HepG2 (cell line): ENCODE results near the gene UCN3. TPM values are rescaled to one million over a fixed set of nuclear protein-coding genes. Genes with fewer than 3 reads are reported as not detected.
A peak's percentile ranks its signal among the peaks of the same experiment; 100 is the strongest.

ENCODE experiments used
- ATAC-seq: fragments of 200-7000 bp; cut with Tn5 transposase; 3 replicates; pipeline ENCODE4 v1.9.1; 2020; ENCODE audit warnings: mild to moderate bottlenecking, moderate library complexity
- BruUV-seq: library from RNA; stranded (reverse); fragments of 400-500 nt; replicated peaks from 2 replicates; lab custom pipeline; 2021; lab: Mats Ljungman, UMichigan
- CTCF ChIA-PET: fragments of 300-600 bp; formaldehyde crosslinking; extraction: SDS; loops from one replicate; lab custom pipeline; 2021; ENCODE audit warnings: low total read pairs, inconsistent platforms, low intra/inter-chr PET ratio; lab: Yijun Ruan, JAX
- POLR2A ChIA-PET: fragments of 350-600 bp; sonication (Branson Sonifier 250); formaldehyde crosslinking; loops from one replicate; lab custom pipeline; 2020; ENCODE audit warnings: antibody characterized with exemption, inconsistent platforms; lab: Yijun Ruan, JAX
- DNase-seq: peaks from one replicate; pipeline ENCODE4 v3.0.0-alpha.2; 2015; ENCODE audit warnings: low spot score
- FAIRE-seq: peaks from 3 replicates; lab custom pipeline; 2011; peaks lifted over from hg19 to GRCh38; lab: Jason Lieb, UNC
- H2AFZ ChIP-seq: one replicate; pipeline ENCODE4 v1.6.1; 2011; ENCODE audit warnings: low read length, inconsistent platforms
- H3K27ac ChIP-seq: fragments of 300-600 bp; 3 replicates; pipeline ENCODE4 v1.8.0; 2011; ENCODE audit warnings: mixed run types, mild to moderate bottlenecking, mixed read lengths, low read length, inconsistent platforms; ENCODE audit not compliant: insufficient read depth; ENCODE audit errors: extremely low read length
- H3K27me3 ChIP-seq, 2 experiments: fragments of 200-600 bp in 1 of 2; 2 replicates in 1 of 2; 3 replicates in 1 of 2; pipeline versions ENCODE4 v1.6.0 to v1.8.0; 2011; ENCODE audit warnings: low read length in 2 of 2, mild to moderate bottlenecking in 2 of 2, moderate library complexity in 2 of 2, inconsistent platforms in 1 of 2; ENCODE audit not compliant: insufficient read depth in 2 of 2, control insufficient read depth in 1 of 2
- H3K36me3 ChIP-seq, 2 experiments: fragments of 200-600 bp in 1 of 2; replicated peaks in 1 of 2; 2 replicates in 1 of 2; 3 replicates in 1 of 2; pipeline versions ENCODE4 v1.5.1 to v1.8.0; 2011; ENCODE audit warnings: low read length in 2 of 2, inconsistent platforms in 1 of 2; ENCODE audit not compliant: insufficient read depth in 2 of 2, control insufficient read depth in 1 of 2
- H3K4me1 ChIP-seq: 2 replicates; pipeline ENCODE4 v1.5.1; 2012; ENCODE audit warnings: low read length, inconsistent platforms; ENCODE audit not compliant: insufficient read depth
- H3K4me2 ChIP-seq: 2 replicates; pipeline ENCODE4 v1.6.0; 2011; ENCODE audit warnings: low read depth, low read length, inconsistent platforms
- H3K4me3 ChIP-seq, 3 experiments: fragments of 200-600 bp in 1 of 3; sonication (generic), shearing (Covaris generic) in 1 of 3; replicated peaks in 1 of 3; 2 replicates each; pipeline ENCODE4 v1.5.1; 2011 to 2016; ENCODE audit warnings: low read length in 3 of 3, inconsistent platforms in 2 of 3, low read depth in 2 of 3, mild to moderate bottlenecking in 2 of 3, control low read depth in 1 of 3, mixed read lengths in 1 of 3; ENCODE audit not compliant: insufficient read depth in 1 of 3
- H3K79me2 ChIP-seq: one replicate; pipeline ENCODE4 v1.6.1; 2011; ENCODE audit warnings: low read length, inconsistent platforms; ENCODE audit not compliant: insufficient read depth
- H3K9ac ChIP-seq: 2 replicates; pipeline ENCODE4 v1.6.0; 2011; ENCODE audit warnings: mild to moderate bottlenecking, low read depth, low read length, inconsistent platforms; ENCODE audit not compliant: insufficient read depth
- H3K9me3 ChIP-seq: 2 replicates; pipeline ENCODE4 v1.5.1; 2012; ENCODE audit warnings: mild to moderate bottlenecking, low read length
- H4K20me1 ChIP-seq: 2 replicates; pipeline ENCODE4 v1.6.0; 2011; ENCODE audit warnings: inconsistent platforms, mild to moderate bottlenecking, low read length, moderate library complexity; ENCODE audit not compliant: insufficient read depth
- GRHL1 ChIP-seq: sonication (generic); formaldehyde crosslinking; conservative IDR thresholded peaks from 2 replicates; pipeline ENCODE4 v1.8.0; 2022; ENCODE audit warnings: missing genetic modification reagents
- REST ChIP-seq, 2 experiments: IDR thresholded peaks; 2 replicates each; pipeline ENCODE4 v1.6.1; 2011 to 2012; ENCODE audit warnings: low read length in 2 of 2, borderline replicate concordance in 1 of 2, low read depth in 1 of 2, mild to moderate bottlenecking in 1 of 2, moderate library complexity in 1 of 2
- SMAD9 ChIP-seq: sonication (generic); formaldehyde crosslinking; IDR thresholded peaks from 2 replicates; pipeline ENCODE4 v1.5.1; 2020; ENCODE audit warnings: mild to moderate bottlenecking, missing genetic modification reagents
- STAG1 ChIP-seq: sonication (generic); formaldehyde crosslinking; IDR thresholded peaks from 2 replicates; pipeline ENCODE4 v1.4.0; 2020; ENCODE audit warnings: missing genetic modification reagents
- ZEB1 ChIP-seq: IDR thresholded peaks from 2 replicates; pipeline ENCODE4 v1.6.1; 2012; ENCODE audit warnings: mild to moderate bottlenecking, low read depth, inconsistent platforms; ENCODE audit not compliant: insufficient replicate concordance
- ZNF24 ChIP-seq: fragments of 450-650 bp; IDR thresholded peaks from 2 replicates; pipeline ENCODE4 v1.6.1; 2017; ENCODE audit warnings: antibody characterized with exemption, mild to moderate bottlenecking
- ZNF263 ChIP-seq: sonication (generic); formaldehyde crosslinking; IDR thresholded peaks from 2 replicates; pipeline ENCODE4 v1.4.0; 2020; ENCODE audit warnings: missing genetic modification reagents
- WGBS: methylation state at CpG from one replicate; pipeline ENCODE4 v1.1.6; 2017; ENCODE audit warnings: low lambda C conversion rate; 5-methylcytosine and 5-hydroxymethylcytosine counted together
- in situ Hi-C: cut with HindIII; loops from 2 replicates; pipeline ENCODE4 v1.10.0; 2017; ENCODE audit warnings: low pct_unique_long_range_greater_than_20kb; ENCODE audit not compliant: extremely low pct_ligation_motif_present
- intact Hi-C: fragments of 100-400 bp; cut with micrococcal nuclease; formaldehyde crosslinking; loops from one replicate; pipeline ENCODE4 v1.10.0; 2022; ENCODE audit not compliant: unreplicated experiment
- polyA plus RNA-seq, 8 experiments: library from polyadenylated mRNA; depleted of rRNA in 3 of 8; stranded (reverse) in 7 of 8; unstranded in 1 of 8; fragments of >200 nt; fragmentation: Illumina TruSeq in 4 of 8; extraction: Trizol in 4 of 8; gene quantifications; 2 replicates each; pipeline versions ENCODE4 v1.2.1 to v1.2.3, GENCODE V29; 2011 to 2016; ENCODE audit warnings: low read depth in 4 of 8, missing spikeins in 1 of 8, mixed read lengths in 1 of 8; ENCODE audit not compliant: insufficient read depth in 1 of 8
- total RNA-seq, 5 experiments: library from RNA; depleted of rRNA; stranded (reverse); fragments of >200 nt; fragmentation: Illumina TruSeq; extraction: Trizol; gene quantifications; 2 replicates each; pipeline ENCODE4 v1.2.3, GENCODE V29; 2016; ENCODE audit warnings: low read depth in 1 of 5

Gene UCN3
- total and polyA plus RNA-seq, 2 of the 13 experiments (the other 11 are each of a cell fraction or from before 2014, with no cell fraction given), result not detected

DNA sequence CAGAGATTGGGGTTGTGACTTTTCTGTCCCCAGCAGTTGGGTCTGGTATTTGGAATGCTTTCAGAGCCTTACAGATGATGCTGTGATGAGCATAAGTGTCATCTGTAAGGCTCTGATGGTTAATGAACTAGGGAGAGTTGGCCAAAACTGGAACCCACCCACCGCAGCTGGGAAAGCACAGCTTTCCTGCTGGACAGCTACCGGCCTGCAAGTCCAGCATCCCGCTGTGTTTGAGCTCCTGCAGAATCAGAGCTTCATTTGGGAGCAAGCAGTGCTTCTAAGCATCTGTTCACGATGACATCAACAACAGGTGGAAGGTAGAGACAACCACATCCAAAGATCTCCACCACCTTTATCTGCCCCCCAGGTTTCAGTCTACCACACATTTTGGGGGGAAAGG, 11.7 kb downstream of the UCN3 start:
- BruUV-seq, result no TSS peak
- POLR2A ChIA-PET, result no interaction called here

More for the DNA sequence above, 11.7 kb downstream of the UCN3 start:
- H3K36me3 ChIP-seq, result no peaks in the 10 kb centered on the region
- CTCF ChIA-PET, result no interaction called here
- no peak for FAIRE-seq
- intact Hi-C loops (loop anchor here (10.0 kb wide), 1 partner anchor 282 kb away; the partner anchor contains the start of gene AKR1C3), in situ Hi-C loops (loop anchor here (25.0 kb wide), 1 partner anchor 539 kb away; the partner anchor contains the start of gene AKR1E2)
- DNase-seq, result no peak
- no peaks in the 10 kb centered on the region for H3K27me3 ChIP-seq
- no peak overlapping the region for H3K9ac ChIP-seq
- peaks cover 38% of the 10 kb centered on the region for H3K4me1 ChIP-seq
- H3K79me2 ChIP-seq, result no peaks in the 10 kb centered on the region
- no peak for ATAC-seq
- no peaks in the 10 kb centered on the region for H4K20me1 ChIP-seq
- H2AFZ ChIP-seq, result no peak overlapping the region
- H3K9me3 ChIP-seq, result no peaks in the 10 kb centered on the region
- H3K4me3 ChIP-seq, result no peak overlapping the region
- WGBS, result 0% methylated on average over 3 of the region's 4 CpGs
- TF ChIP-seq GRHL1 (CRISPR knock-in tag) (no peak), SMAD9 (CRISPR knock-in tag) (no peak), ZEB1 (no peak), ZNF24 (no peak), ZNF263 (CRISPR knock-in tag) (no peak), STAG1 (CRISPR knock-in tag) (no peak), REST (IDR thresholded peaks at IDR 0.05; ENCODE audit: borderline replicate concordance in 1 of 2, low read depth in 1 of 2, low read length in 2 of 2) (peak; percentile 31 to 86)
- H3K27ac ChIP-seq, result no peak overlapping the region
- H3K4me2 ChIP-seq, result peak overlapping the region; percentile 21; the same call in 1 of the 2 replicates
